IMR-90 (cell line): Measurements from ENCODE around the gene SYCN. TPM values are rescaled to one million over a fixed set of nuclear protein-coding genes. Genes with fewer than 3 reads are reported as not detected.

Source experiments
- ATAC-seq: fragments of 200-7000 bp; cut with Tn5 transposase; 2 replicates; pipeline ENCODE4 v1.9.1; 2020; ENCODE audit warnings: low read depth, mild to moderate bottlenecking, moderate library complexity
- BruUV-seq: library from RNA; stranded (reverse); fragments of 400-500 nt; replicated peaks from 2 replicates; lab custom pipeline; 2021; lab: Mats Ljungman, UMichigan
- CTCF ChIA-PET: fragments of 300-600 bp; formaldehyde crosslinking; extraction: SDS; loops from one replicate; lab custom pipeline; 2021; ENCODE audit warnings: antibody characterized with exemption; lab: Yijun Ruan, JAX
- POLR2A ChIA-PET: fragments of 300-600 bp; sonication (Branson Sonifier 250); formaldehyde crosslinking; loops from one replicate; lab custom pipeline; 2022; ENCODE audit warnings: antibody characterized with exemption; ENCODE audit not compliant: unreplicated experiment; lab: Charles Lee
- DNase-seq: peaks from one replicate; pipeline ENCODE4 v3.0.0; 2013
- H2AFZ ChIP-seq: replicated peaks from 2 replicates; pipeline ENCODE3; 2013; ENCODE audit warnings: low read length, mild to moderate bottlenecking; ENCODE audit not compliant: poor library complexity
- H2AK5ac ChIP-seq: 2 replicates; pipeline ENCODE4 v1.6.1; 2013; ENCODE audit warnings: low read depth, low read length, inconsistent platforms
- H2AK9ac ChIP-seq: replicated peaks from 2 replicates; pipeline ENCODE3; 2013; ENCODE audit warnings: mild to moderate bottlenecking, low read depth, low read length, moderate library complexity; ENCODE audit not compliant: poor library complexity
- H2BK120ac ChIP-seq: 2 replicates; pipeline ENCODE4 v1.6.1; 2013; ENCODE audit warnings: low read depth, low read length, inconsistent platforms
- H2BK15ac ChIP-seq: 3 replicates; pipeline ENCODE4 v1.6.1; 2013; ENCODE audit warnings: low read depth, low read length, inconsistent platforms
- H2BK20ac ChIP-seq: 2 replicates; pipeline ENCODE4 v1.6.1; 2013; ENCODE audit warnings: low read depth, mild to moderate bottlenecking, inconsistent platforms, low read length, moderate library complexity
- H2BK5ac ChIP-seq: 2 replicates; pipeline ENCODE4 v1.6.1; 2013; ENCODE audit warnings: mild to moderate bottlenecking, low read depth, low read length, inconsistent platforms; ENCODE audit not compliant: poor library complexity, severe bottlenecking
- H3K14ac ChIP-seq: replicated peaks from 2 replicates; pipeline ENCODE4 v1.6.1; 2013; ENCODE audit warnings: low read depth, low read length, inconsistent platforms
- H3K18ac ChIP-seq: 2 replicates; pipeline ENCODE4 v1.6.1; 2013; ENCODE audit warnings: low read depth, low read length, control low read depth
- H3K23ac ChIP-seq: 2 replicates; pipeline ENCODE4 v1.6.1; 2013; ENCODE audit warnings: low read depth, low read length, inconsistent platforms
- H3K27ac ChIP-seq: 2 replicates; pipeline ENCODE4 v1.5.1; 2013; ENCODE audit warnings: mild to moderate bottlenecking, control low read depth, low read length; ENCODE audit not compliant: insufficient read depth
- H3K27me3 ChIP-seq: 2 replicates; pipeline ENCODE4 v1.6.1; 2013; ENCODE audit warnings: low read length; ENCODE audit not compliant: control insufficient read depth, insufficient read depth
- H3K36me3 ChIP-seq: 2 replicates; pipeline ENCODE4 v1.6.1; 2013; ENCODE audit warnings: low read length, mixed read lengths; ENCODE audit not compliant: control insufficient read depth, insufficient read depth
- H3K4ac ChIP-seq: 2 replicates; pipeline ENCODE4 v1.6.1; 2013; ENCODE audit warnings: low read depth, low read length, inconsistent platforms
- H3K4me1 ChIP-seq: 2 replicates; pipeline ENCODE4 v1.6.1; 2013; ENCODE audit warnings: low read length, mixed read lengths; ENCODE audit not compliant: control insufficient read depth, insufficient read depth
- H3K4me2 ChIP-seq: 2 replicates; pipeline ENCODE4 v1.6.1; 2013; ENCODE audit warnings: low read depth, mild to moderate bottlenecking, control low read depth, low read length, moderate library complexity
- H3K4me3 ChIP-seq: 2 replicates; pipeline ENCODE4 v1.5.1; 2013; ENCODE audit warnings: low read depth, mild to moderate bottlenecking, control low read depth, low read length, moderate library complexity; ENCODE audit not compliant: insufficient read depth
- H3K56ac ChIP-seq: 2 replicates; pipeline ENCODE4 v1.6.1; 2013; ENCODE audit warnings: low read length, inconsistent platforms; ENCODE audit not compliant: insufficient read depth; ENCODE audit errors: extremely low read depth
- H3K79me1 ChIP-seq, 2 experiments: 2 replicates each; pipeline ENCODE4 v1.6.1; 2013; ENCODE audit warnings: low read length in 2 of 2, inconsistent platforms in 1 of 2, low read depth in 1 of 2
- H3K9ac ChIP-seq: 2 replicates; pipeline ENCODE4 v1.6.1; 2013; ENCODE audit warnings: low read depth, low read length, control low read depth
- H3K9me1 ChIP-seq: 2 replicates; pipeline ENCODE4 v1.6.1; 2013; ENCODE audit warnings: low read length, inconsistent platforms; ENCODE audit not compliant: insufficient read depth
- H3K9me3 ChIP-seq: 2 replicates; pipeline ENCODE4 v1.6.1; 2013; ENCODE audit warnings: low read length; ENCODE audit not compliant: control insufficient read depth, insufficient read depth
- H4K20me1 ChIP-seq: 2 replicates; pipeline ENCODE4 v1.6.1; 2013; ENCODE audit warnings: low read length, inconsistent platforms; ENCODE audit not compliant: insufficient read depth
- H4K5ac ChIP-seq: 2 replicates; pipeline ENCODE4 v1.6.1; 2013; ENCODE audit warnings: mild to moderate bottlenecking, low read depth, low read length, control low read depth
- H4K8ac ChIP-seq, 2 experiments: 2 replicates each; pipeline ENCODE4 v1.6.1; 2013; ENCODE audit warnings: low read depth in 2 of 2, low read length in 2 of 2, control low read depth in 1 of 2, inconsistent platforms in 1 of 2
- H4K91ac ChIP-seq: 2 replicates; pipeline ENCODE4 v1.6.1; 2013; ENCODE audit warnings: low read depth, low read length, inconsistent platforms; ENCODE audit not compliant: insufficient read depth
- CEBPB ChIP-seq: IDR thresholded peaks from 2 replicates; pipeline ENCODE4 v1.6.1; 2012; ENCODE audit warnings: low read depth, low read length, improper control_type of control experiment
- WGBS, 2 experiments: methylation state at CpG; one replicate each; pipeline versions ENCODE4 v1.1.5 to v1.1.7; 2013; ENCODE audit warnings: missing lambda C conversion rate in 2 of 2; ENCODE audit not compliant: insufficient read length in 1 of 2; ENCODE audit errors: extremely low coverage in 2 of 2; 5-methylcytosine and 5-hydroxymethylcytosine counted together
- dilution Hi-C: fragments of 300-500 bp; cut with HindIII; formaldehyde crosslinking; loops from one replicate; pipeline ENCODE4 v1.14.3; 2018; ENCODE audit warnings: low sequenced_read_pairs; ENCODE audit not compliant: unreplicated experiment
- in situ Hi-C: fragments of 300-500 bp; cut with MboI; formaldehyde crosslinking; loops from 3 replicates; pipeline ENCODE4 v1.14.3; 2019; ENCODE audit warnings: low sequenced_read_pairs, inconsistent platforms, mixed read lengths
- intact Hi-C: fragments of 100-400 bp; cut with micrococcal nuclease; formaldehyde crosslinking; loops from 2 replicates; pipeline ENCODE4 v1.10.0; 2022
- polyA plus RNA-seq, 3 experiments: library from polyadenylated mRNA; depleted of rRNA; stranded (reverse); fragments of >200 nt; gene quantifications; 2 replicates each; pipeline ENCODE4 v1.2.3, GENCODE V29; 2012; ENCODE audit warnings: low replicate concordance in 1 of 3
- total RNA-seq: library from RNA; depleted of rRNA; stranded (reverse); fragments of >200 nt; gene quantifications from 2 replicates; pipeline ENCODE4 v1.2.3, GENCODE V29; 2012

SYCN gene
- total and polyA plus RNA-seq, 2 of the 4 experiments (the other 2 are of a cell fraction) = not detected

DNA sequence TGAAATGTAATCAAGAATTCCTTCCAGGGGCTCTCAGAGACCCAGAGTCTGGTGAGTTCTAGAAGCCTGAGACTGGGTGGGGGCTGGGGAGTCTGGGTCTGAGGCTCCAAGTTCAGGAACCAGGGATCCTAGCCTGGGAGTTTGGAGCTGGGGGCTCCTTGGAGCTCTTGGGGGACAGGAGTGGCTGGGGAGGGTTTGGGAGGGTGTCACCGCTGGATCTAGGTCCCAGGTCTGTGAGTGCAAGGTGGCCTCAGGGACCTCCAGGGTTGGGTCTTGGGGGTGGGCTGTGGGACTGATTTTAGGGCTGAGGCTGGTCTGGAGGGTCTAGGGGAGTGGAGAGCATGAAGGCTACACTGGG is 1.1 kb downstream of the SYCN start:
- Histone ChIP-seq H3K9ac (no peak overlapping the region), H3K23ac (no peak overlapping the region), H3K4me1 (no peaks in the 10 kb centered on the region; the same call in 1 of the 2 replicates), H3K27me3 (peaks cover 43% of the 10 kb centered on the region), H2BK20ac (no peak overlapping the region), H3K9me3 (no peaks in the 10 kb centered on the region), H3K27ac (no peak overlapping the region), H2BK5ac (no peak overlapping the region), H3K4me3 (no peak overlapping the region), H4K91ac (no peak overlapping the region), H2BK15ac (no peak overlapping the region), H4K5ac (no peak overlapping the region), H3K79me1 (no peaks in the 10 kb centered on the region), H3K9me1 (no peaks in the 10 kb centered on the region), H2AK9ac (no peak overlapping the region), H2BK120ac (no peak overlapping the region), H2AFZ (no peak overlapping the region), H3K14ac (no peak overlapping the region), H3K56ac (no peak overlapping the region), H2AK5ac (no peak overlapping the region), H4K8ac (no peak overlapping the region), H3K4ac (no peak overlapping the region), H3K36me3 (no peaks in the 10 kb centered on the region), H4K20me1 (no peaks in the 10 kb centered on the region), H3K4me2 (no peak overlapping the region), H3K18ac (no peak overlapping the region)
- dilution Hi-C loops (no loop called here), in situ Hi-C loops (loop anchor here (25.0 kb wide), 1 partner anchor 741 kb away; no protein-coding TSS in a partner anchor), intact Hi-C loops (no loop called here)
- ATAC-seq (no peak), DNase-seq (no peak)
- POLR2A ChIA-PET = no interaction called here
- WGBS, 2 experiments = 67% methylated on average over 1 of the region's 1 CpG; no CpG with 5 or more reads in 1 of the 2 experiments
- BruUV-seq = no TSS peak
- CTCF ChIA-PET = no interaction called here
- TF ChIP-seq CEBPB = no peak
